H1 (cell line): ENCODE data around the gene LMTK3. TPM values are rescaled to one million over a fixed set of nuclear protein-coding genes. Genes with fewer than 3 reads are reported as not detected.

Experiments
- CTCF ChIA-PET: fragments of 300-600 bp; sonication (Branson Sonifier 250); formaldehyde crosslinking; loops from one replicate; lab custom pipeline; 2021; ENCODE audit not compliant: partially characterized antibody; lab: Charles Lee
- POLR2A ChIA-PET: fragments of 300-600 bp; sonication (Branson Sonifier 250); formaldehyde crosslinking; loops from one replicate; lab custom pipeline; 2021; ENCODE audit warnings: inconsistent platforms; ENCODE audit not compliant: partially characterized antibody; lab: Charles Lee
- DNase-seq, 2 experiments: peaks; one replicate each; pipeline versions ENCODE4 v3.0.0 to v3.0.0-alpha.2; 2010 to 2022; ENCODE audit warnings: low spot score in 2 of 2, low read depth in 1 of 2, mixed read lengths in 1 of 2
- FAIRE-seq: peaks from 2 replicates; lab custom pipeline; 2011; peaks lifted over from hg19 to GRCh38; lab: Jason Lieb, UNC
- H2AFZ ChIP-seq: 2 replicates; pipeline ENCODE4 v1.8.1; 2012; ENCODE audit warnings: low read length, inconsistent platforms
- H2AK5ac ChIP-seq: 2 replicates; pipeline ENCODE4 v1.6.1; 2013; ENCODE audit warnings: low read depth, low read length
- H2BK120ac ChIP-seq: replicated peaks from 2 replicates; pipeline ENCODE3; 2013; ENCODE audit warnings: low read depth, low read length, inconsistent platforms
- H2BK12ac ChIP-seq: 2 replicates; pipeline ENCODE4 v1.6.1; 2013; ENCODE audit warnings: low read depth, low read length
- H2BK15ac ChIP-seq: 2 replicates; pipeline ENCODE4 v1.6.1; 2013; ENCODE audit warnings: low read length
- H2BK20ac ChIP-seq: 2 replicates; pipeline ENCODE4 v1.6.1; 2013; ENCODE audit warnings: low read length
- H2BK5ac ChIP-seq: 2 replicates; pipeline ENCODE4 v1.6.1; 2013; ENCODE audit warnings: low read depth, low read length
- H3K14ac ChIP-seq: 2 replicates; pipeline ENCODE4 v1.6.1; 2013; ENCODE audit warnings: inconsistent platforms; ENCODE audit not compliant: insufficient read length
- H3K18ac ChIP-seq: 2 replicates; pipeline ENCODE4 v1.6.1; 2013; ENCODE audit warnings: low read length; ENCODE audit errors: extremely low read depth
- H3K23ac ChIP-seq: 2 replicates; pipeline ENCODE4 v1.6.1; 2013; ENCODE audit warnings: inconsistent platforms; ENCODE audit not compliant: insufficient read length
- H3K23me2 ChIP-seq: 2 replicates; pipeline ENCODE4 v1.6.1; 2013; ENCODE audit warnings: low read depth, low read length
- H3K27ac ChIP-seq: 2 replicates; pipeline ENCODE4 v1.6.1; 2011; ENCODE audit warnings: low read depth, low read length, inconsistent platforms
- H3K27me3 ChIP-seq, 4 experiments: replicated peaks in 1 of 4; 1 replicate in 1 of 4; 2 replicates in 3 of 4; pipeline versions ENCODE4 v1.6.1 to v1.8.1; 2011 to 2013; ENCODE audit warnings: low read length in 3 of 4, mild to moderate bottlenecking in 3 of 4, inconsistent platforms in 2 of 4, mixed read lengths in 2 of 4, moderate library complexity in 1 of 4; ENCODE audit not compliant: control insufficient read depth in 3 of 4, insufficient read depth in 3 of 4; ENCODE audit errors: extremely low read depth in 1 of 4
- H3K36me3 ChIP-seq, 4 experiments: 2 replicates each; pipeline versions ENCODE4 v1.6.1 to v1.8.1; 2011 to 2013; ENCODE audit warnings: mild to moderate bottlenecking in 4 of 4, low read length in 3 of 4, moderate library complexity in 2 of 4, control low read depth in 1 of 4, inconsistent platforms in 1 of 4; ENCODE audit not compliant: insufficient read depth in 4 of 4, control insufficient read depth in 2 of 4
- H3K4ac ChIP-seq: replicated peaks from 2 replicates; pipeline ENCODE3; 2013; ENCODE audit warnings: low read length, low read depth, mixed read lengths, inconsistent platforms; ENCODE audit not compliant: insufficient read length
- H3K4me1 ChIP-seq, 4 experiments: replicated peaks in 1 of 4; 1 replicate in 1 of 4; 2 replicates in 3 of 4; pipeline versions ENCODE4 v1.6.1 to v1.8.1; 2011 to 2013; ENCODE audit warnings: low read length in 3 of 4, inconsistent platforms in 2 of 4, mixed read lengths in 1 of 4; ENCODE audit not compliant: insufficient read depth in 4 of 4, control insufficient read depth in 3 of 4
- H3K4me2 ChIP-seq, 2 experiments: 2 replicates each; pipeline versions ENCODE4 v1.6.1 to v1.8.1; 2011 to 2013; ENCODE audit warnings: low read depth in 2 of 2, low read length in 2 of 2, control low read depth in 1 of 2, inconsistent platforms in 1 of 2, mild to moderate bottlenecking in 1 of 2; ENCODE audit not compliant: insufficient read depth in 1 of 2
- H3K4me3 ChIP-seq, 4 experiments: fragments of 200-600, 300-600 bp in 1 of 4; sonication (generic), shearing (Covaris generic), sonication (Bioruptor Twin) in 1 of 4; 2 replicates each; pipeline versions ENCODE4 v1.5.1 to v1.8.1; 2011 to 2016; ENCODE audit warnings: low read length in 4 of 4, low read depth in 3 of 4, control low read depth in 2 of 4, inconsistent platforms in 2 of 4, mild to moderate bottlenecking in 2 of 4, mixed read lengths in 1 of 4, moderate library complexity in 1 of 4; ENCODE audit not compliant: insufficient read depth in 2 of 4; ENCODE audit errors: extremely low read depth in 1 of 4
- H3K56ac ChIP-seq: replicated peaks from 2 replicates; pipeline ENCODE3; 2013; ENCODE audit warnings: low read depth, mild to moderate bottlenecking, mixed read lengths, low read length, inconsistent platforms; ENCODE audit not compliant: insufficient read length
- H3K79me1 ChIP-seq: 2 replicates; pipeline ENCODE4 v1.6.1; 2013; ENCODE audit warnings: low read depth, low read length, control low read depth
- H3K79me2 ChIP-seq, 2 experiments: 2 replicates each; pipeline versions ENCODE4 v1.6.1 to v1.8.1; 2012 to 2013; ENCODE audit warnings: low read length in 2 of 2, mild to moderate bottlenecking in 2 of 2, inconsistent platforms in 1 of 2; ENCODE audit not compliant: insufficient read depth in 2 of 2, control insufficient read depth in 1 of 2
- H3K9ac ChIP-seq, 4 experiments: replicated peaks in 1 of 4; 1 replicate in 1 of 4; 2 replicates in 3 of 4; pipeline versions ENCODE4 v1.6.1 to v1.8.1; 2011 to 2013; ENCODE audit warnings: low read depth in 3 of 4, low read length in 3 of 4, control low read depth in 2 of 4, mild to moderate bottlenecking in 2 of 4, moderate library complexity in 2 of 4, inconsistent platforms in 1 of 4; ENCODE audit errors: extremely low read depth in 1 of 4
- H3K9me3 ChIP-seq, 2 experiments: 2 replicates each; pipeline versions ENCODE4 v1.6.1 to v1.8.1; 2012 to 2013; ENCODE audit warnings: mild to moderate bottlenecking in 2 of 2, moderate library complexity in 2 of 2, control low read depth in 1 of 2, inconsistent platforms in 1 of 2, low read depth in 1 of 2, low read length in 1 of 2, mixed read lengths in 1 of 2; ENCODE audit not compliant: insufficient read depth in 2 of 2
- H4K20me1 ChIP-seq, 2 experiments: replicated peaks in 1 of 2; 2 replicates each; pipeline versions ENCODE3 to v1.8.1; 2011 to 2013; ENCODE audit warnings: inconsistent platforms in 2 of 2, low read length in 2 of 2, mild to moderate bottlenecking in 1 of 2; ENCODE audit not compliant: insufficient read depth in 2 of 2, control insufficient read depth in 1 of 2
- H4K5ac ChIP-seq: 2 replicates; pipeline ENCODE4 v1.6.1; 2013; ENCODE audit warnings: low read length, low read depth, mixed read lengths, inconsistent platforms; ENCODE audit not compliant: insufficient read length
- H4K8ac ChIP-seq: 2 replicates; pipeline ENCODE4 v1.8.0; 2013; ENCODE audit warnings: mild to moderate bottlenecking, moderate library complexity, low read length, inconsistent platforms; ENCODE audit not compliant: insufficient read depth; ENCODE audit errors: extremely low read depth
- H4K91ac ChIP-seq: replicated peaks from 2 replicates; pipeline ENCODE3; 2013; ENCODE audit warnings: low read length, mixed read lengths, inconsistent platforms; ENCODE audit not compliant: insufficient read length
- E2F6 ChIP-seq: IDR thresholded peaks from 2 replicates; pipeline ENCODE4 v1.6.1; 2012; ENCODE audit warnings: inconsistent platforms
- GTF2F1 ChIP-seq: IDR thresholded peaks from 2 replicates; pipeline ENCODE4 v1.6.1; 2012; ENCODE audit warnings: low read depth, low read length, improper control_type of control experiment, borderline replicate concordance
- JUND ChIP-seq: IDR thresholded peaks from 2 replicates; pipeline ENCODE4 v1.6.1; 2011; ENCODE audit warnings: mild to moderate bottlenecking, improper control_type of control experiment, low read length
- KDM1A ChIP-seq: fragments of 200-600, 300-600 bp; sonication (generic); IDR thresholded peaks from 2 replicates; pipeline ENCODE4 v1.7.1; 2016; ENCODE audit warnings: mild to moderate bottlenecking, low read length, borderline replicate concordance
- SRF ChIP-seq: IDR thresholded peaks from 2 replicates; pipeline ENCODE4 v1.6.1; 2011; ENCODE audit warnings: mild to moderate bottlenecking, low read depth, low read length, moderate library complexity
- WGBS, 2 experiments: shearing (Covaris generic) in 1 of 2; methylation state at CpG; one replicate each; pipeline versions ENCODE4 v1.1.6 to v1.1.7; 2013 to 2015; ENCODE audit warnings: low lambda C conversion rate in 2 of 2, mixed read lengths in 2 of 2, inconsistent platforms in 1 of 2, low coverage in 1 of 2, missing lambda C conversion rate in 1 of 2; ENCODE audit not compliant: insufficient replicate concordance in 2 of 2, insufficient coverage in 1 of 2, insufficient read length in 1 of 2; ENCODE audit errors: extremely low coverage in 1 of 2, missing lambda C conversion rate in 1 of 2; 5-methylcytosine and 5-hydroxymethylcytosine counted together
- polyA plus RNA-seq, 7 experiments: library from polyadenylated mRNA; depleted of rRNA in 3 of 7; stranded (reverse) in 5 of 7; unstranded in 2 of 7; fragments of >200 nt in 5 of 7; fragments of 200-250 nt in 2 of 7; gene quantifications; 1 replicate in 5 of 7; 2 replicates in 1 of 7; 4 replicates in 1 of 7; pipeline versions ENCODE4 v1.2.1 to v1.2.3, GENCODE V29; 2011 to 2013; ENCODE audit warnings: missing spikeins in 2 of 7, mixed read lengths in 2 of 7
- total RNA-seq: library from RNA; stranded (reverse); fragmentation: NEBNext Ultra II Directional; extraction: Animal tissue kit (Norgen Biotek cat#: 25700); gene quantifications from 2 replicates; pipeline ENCODE4 v1.2.1, GENCODE V29; 2021

Gene LMTK3
- total and polyA plus RNA-seq, 2 of the 8 experiments (the other 6 are each of a cell fraction or from before 2014, with no cell fraction given), result 2.7 to 12.4 TPM

GRCh38 chr19:48441360-48442050 lies 70.1 kb downstream of the LMTK3 start:
- H3K9ac ChIP-seq, result no peak overlapping the region
- H4K20me1 ChIP-seq, result no peaks in the 10 kb centered on the region
- H4K91ac ChIP-seq, result no peak overlapping the region
- WGBS, 2 experiments, result 91% methylated on average over 20 of the region's 20 CpGs; no CpG with 5 or more reads in 1 of the 2 experiments
- H2BK20ac ChIP-seq, result no peak overlapping the region
- H3K56ac ChIP-seq, result no peak overlapping the region
- H3K18ac ChIP-seq, result no peak overlapping the region
- H3K4ac ChIP-seq, result no peak overlapping the region
- ChIA-PET POLR2A (interaction anchor here (0.9 to 1.1 kb wide), 2 partner anchors 10 to 41 kb away, joined by 3 read pairs; no protein-coding TSS in a partner anchor), CTCF (interaction anchor here (0.5 to 2.6 kb wide), 2 partner anchors 50 to 66 kb away, joined by 6 to 8 read pairs; partner anchors contain the start of gene KDELR1)
- no peak overlapping the region for H2AFZ ChIP-seq
- no peak overlapping the region for H2AK5ac ChIP-seq
- no peak overlapping the region; the same call in 1 of the 2 replicates for H4K8ac ChIP-seq
- no peaks in the 10 kb centered on the region; a peak in 2 of 8 replicates for H3K36me3 ChIP-seq
- no peak for TF ChIP-seq E2F6
- no peak for TF ChIP-seq SRF
- TF ChIP-seq KDM1A, result 0 out of 2 replicates have a peak, but pooled peaks have one; percentile 12
- TF ChIP-seq GTF2F1, result no peak
- no peak for TF ChIP-seq JUND
- H3K4me2 ChIP-seq, result no peak overlapping the region
- H3K23ac ChIP-seq, result no peak overlapping the region
- H4K5ac ChIP-seq, result no peak overlapping the region
- no peaks in the 10 kb centered on the region; the same call in 1 of the 2 replicates for H3K79me1 ChIP-seq
- peaks cover 8% of the 10 kb centered on the region for H3K23me2 ChIP-seq
- no peak overlapping the region for H3K27ac ChIP-seq
- H3K14ac ChIP-seq, result no peak overlapping the region
- peaks cover 0 to 5% of the 10 kb centered on the region in 2 experiments; a peak in 2 of 4 replicates for H3K79me2 ChIP-seq
- peaks cover 0 to 5% (median 3%) of the 10 kb centered on the region in 4 experiments; a peak in 4 of 7 replicates for H3K4me1 ChIP-seq
- H2BK120ac ChIP-seq, result no peak overlapping the region
- H3K9me3 ChIP-seq, result no peaks in the 10 kb centered on the region
- H3K4me3 ChIP-seq, result no peak overlapping the region
- H3K27me3 ChIP-seq, result no peaks in the 10 kb centered on the region
- H2BK12ac ChIP-seq, result no peak overlapping the region
- DNase-seq (no peak), FAIRE-seq (no peak)
- H2BK5ac ChIP-seq, result no peak overlapping the region
- no peak overlapping the region for H2BK15ac ChIP-seq
